AG20443 (cell line): ENCODE measurements around the gene C19orf53.

Experiments
- DNase-seq: peaks from one replicate; pipeline ENCODE4 v3.0.0; 2012; ENCODE audit warnings: low spot score, mixed read lengths

The C19orf53 gene

GRCh38 chr19:13826652-13827235, 52.5 kb downstream of the C19orf53 start:
- DNase-seq = no peak

GRCh38 chr19:13827656-13828055, 53.4 kb downstream of the C19orf53 start:
- no peak for DNase-seq
